Mucosa of rectum (tissue), 2 donors: ENCODE results near the gene CAMTA1.

Source experiments
- H3K27ac ChIP-seq, 2 donors: one replicate each; pipeline ENCODE4 v1.7.0; 2013; ENCODE audit warnings: inconsistent platforms in 2 of 2, low read depth in 2 of 2, low read length in 2 of 2
- H3K27me3 ChIP-seq, 2 donors: one replicate each; pipeline ENCODE4 v1.7.0; 2013; ENCODE audit warnings: low read length in 2 of 2; ENCODE audit not compliant: control insufficient read depth in 2 of 2, insufficient read depth in 2 of 2
- H3K36me3 ChIP-seq, 2 donors: one replicate each; pipeline ENCODE4 v1.7.0; 2013; ENCODE audit warnings: low read length in 2 of 2; ENCODE audit not compliant: control insufficient read depth in 2 of 2, insufficient read depth in 2 of 2
- H3K4me1 ChIP-seq, 2 donors: one replicate each; pipeline ENCODE4 v1.7.0; 2013; ENCODE audit warnings: low read length in 2 of 2, mild to moderate bottlenecking in 1 of 2; ENCODE audit not compliant: control insufficient read depth in 2 of 2, insufficient read depth in 2 of 2
- H3K4me3 ChIP-seq, 2 donors: one replicate each; pipeline ENCODE4 v1.7.0; 2013; ENCODE audit warnings: low read length in 2 of 2
- H3K9ac ChIP-seq, 2 donors: one replicate each; pipeline ENCODE4 v1.7.0; 2013; ENCODE audit warnings: low read length in 2 of 2, low read depth in 1 of 2, mild to moderate bottlenecking in 1 of 2
- H3K9me3 ChIP-seq, 2 donors: one replicate each; pipeline ENCODE4 v1.7.0; 2013; ENCODE audit warnings: low read length in 2 of 2; ENCODE audit not compliant: control insufficient read depth in 2 of 2
- donor health status: healthy.
- donor health status: Normal muscosa, but diverticular disease.

Gene CAMTA1

DNA sequence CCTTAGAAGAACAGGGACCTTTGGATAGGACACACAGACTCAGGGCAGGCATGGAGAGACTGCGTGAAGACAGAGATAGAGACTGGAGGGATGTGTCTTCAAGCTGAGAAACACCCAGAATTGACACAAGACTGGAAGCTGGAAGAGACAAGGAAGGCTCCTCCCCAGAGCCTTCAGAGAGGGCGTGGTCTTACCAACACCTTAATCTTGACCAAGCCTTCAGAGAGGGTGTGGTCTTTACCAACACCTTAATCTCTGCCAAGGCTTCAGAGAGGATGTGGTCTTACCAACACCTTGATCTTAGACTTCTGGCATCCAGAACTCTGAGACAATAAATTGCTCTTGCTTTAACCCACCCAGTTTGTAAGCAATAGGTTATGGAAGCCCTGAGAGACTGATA lies 504.4 kb downstream of the CAMTA1 start:
- Histone ChIP-seq H3K4me1 (no peaks in the 10 kb centered on the region), H3K27me3 (no peaks in the 10 kb centered on the region), H3K27ac (no peak overlapping the region), H3K36me3 (no peaks in the 10 kb centered on the region), H3K9ac (no peak overlapping the region), H3K9me3 (no peaks in the 10 kb centered on the region), H3K4me3 (no peak overlapping the region)

DNA sequence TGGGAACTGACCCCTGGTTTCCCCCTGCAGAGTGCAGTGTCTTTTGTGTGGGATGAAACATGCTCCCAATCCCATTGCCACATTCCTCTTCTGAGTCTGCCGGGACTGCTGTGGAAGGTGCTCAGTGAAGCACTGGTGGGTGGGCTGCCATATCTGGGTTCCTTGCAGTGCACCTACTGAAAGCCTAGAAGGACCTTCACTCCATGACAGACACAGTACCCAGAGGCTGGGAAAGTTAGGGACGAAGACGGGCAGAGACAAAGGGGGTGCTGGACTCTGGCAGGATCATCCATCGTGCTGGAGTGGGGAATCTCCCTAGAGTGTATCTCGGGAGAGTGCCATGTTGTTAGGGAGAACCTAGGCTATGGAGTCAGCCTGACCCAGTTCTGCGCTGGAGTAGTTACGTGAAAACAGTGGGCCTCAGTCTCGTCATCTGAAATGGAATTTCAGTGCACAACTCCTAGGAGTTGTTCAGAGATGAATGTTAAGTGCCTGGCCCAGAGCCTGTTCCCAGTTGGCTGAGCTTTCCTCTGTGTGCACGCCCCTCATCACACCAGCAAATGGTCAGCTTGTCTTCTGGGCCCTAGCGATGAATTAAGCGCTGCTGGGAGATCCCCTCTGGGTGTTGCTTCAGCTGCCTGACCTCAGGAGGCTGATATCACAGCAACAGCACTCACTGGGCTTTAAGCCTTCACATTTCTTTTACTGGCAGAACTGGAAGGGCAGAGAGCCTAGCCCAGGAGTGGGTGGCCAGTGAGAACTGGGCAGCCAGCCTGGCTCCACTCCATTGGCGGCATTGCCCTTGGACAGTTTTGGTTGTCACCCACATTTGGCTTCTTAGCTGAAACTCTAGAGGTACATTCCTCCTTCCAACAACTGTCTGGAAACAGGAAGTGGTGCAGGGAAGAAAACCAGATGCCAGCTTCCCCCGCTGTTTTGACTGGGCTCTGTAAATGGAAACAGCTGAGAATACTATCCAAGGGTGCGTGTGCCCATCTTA lies 506.0 kb downstream of the CAMTA1 start:
- no peaks in the 10 kb centered on the region for H3K4me1 ChIP-seq
- H3K9me3 ChIP-seq: no peaks in the 10 kb centered on the region
- no peaks in the 10 kb centered on the region for H3K27me3 ChIP-seq
- H3K27ac ChIP-seq: no peak overlapping the region
- H3K36me3 ChIP-seq: no peaks in the 10 kb centered on the region
- no peak overlapping the region for H3K9ac ChIP-seq
- H3K4me3 ChIP-seq: no peak overlapping the region

DNA sequence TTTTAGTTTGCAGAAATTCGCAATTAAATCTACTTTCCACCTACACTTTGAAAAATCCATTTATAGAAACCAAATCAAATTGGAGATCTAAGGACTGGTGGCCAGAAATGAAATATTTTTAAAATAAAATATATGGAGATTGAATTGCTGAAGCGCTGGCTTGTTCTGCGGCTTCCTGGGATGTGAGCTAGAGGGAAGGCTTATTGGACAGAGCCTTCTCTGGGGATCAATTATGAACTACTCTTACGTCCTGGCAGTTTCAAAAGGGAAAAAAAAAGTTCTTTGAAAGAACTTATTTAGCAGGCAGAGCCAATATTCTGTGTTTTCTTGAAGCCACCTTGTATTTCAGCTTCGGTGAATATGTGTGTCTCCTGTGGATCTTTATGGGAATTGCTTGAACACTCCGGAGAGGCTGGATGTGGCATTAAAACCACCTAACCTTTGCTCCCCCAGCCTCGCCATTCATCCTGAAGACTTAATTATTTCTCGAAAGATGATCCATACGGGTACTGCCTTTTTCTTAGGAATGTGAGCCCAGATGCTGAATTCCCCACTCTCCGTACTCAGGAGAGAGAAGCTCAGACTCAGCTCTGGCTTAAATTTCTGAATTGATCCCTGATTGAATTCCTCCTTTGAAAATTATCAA lies 506.9 kb downstream of the CAMTA1 start:
- no peaks in the 10 kb centered on the region for H3K36me3 ChIP-seq
- no peaks in the 10 kb centered on the region for H3K9me3 ChIP-seq
- no peaks in the 10 kb centered on the region for H3K27me3 ChIP-seq
- H3K9ac ChIP-seq: no peak overlapping the region
- no peak overlapping the region for H3K4me3 ChIP-seq
- no peak overlapping the region for H3K27ac ChIP-seq
- no peaks in the 10 kb centered on the region for H3K4me1 ChIP-seq

DNA sequence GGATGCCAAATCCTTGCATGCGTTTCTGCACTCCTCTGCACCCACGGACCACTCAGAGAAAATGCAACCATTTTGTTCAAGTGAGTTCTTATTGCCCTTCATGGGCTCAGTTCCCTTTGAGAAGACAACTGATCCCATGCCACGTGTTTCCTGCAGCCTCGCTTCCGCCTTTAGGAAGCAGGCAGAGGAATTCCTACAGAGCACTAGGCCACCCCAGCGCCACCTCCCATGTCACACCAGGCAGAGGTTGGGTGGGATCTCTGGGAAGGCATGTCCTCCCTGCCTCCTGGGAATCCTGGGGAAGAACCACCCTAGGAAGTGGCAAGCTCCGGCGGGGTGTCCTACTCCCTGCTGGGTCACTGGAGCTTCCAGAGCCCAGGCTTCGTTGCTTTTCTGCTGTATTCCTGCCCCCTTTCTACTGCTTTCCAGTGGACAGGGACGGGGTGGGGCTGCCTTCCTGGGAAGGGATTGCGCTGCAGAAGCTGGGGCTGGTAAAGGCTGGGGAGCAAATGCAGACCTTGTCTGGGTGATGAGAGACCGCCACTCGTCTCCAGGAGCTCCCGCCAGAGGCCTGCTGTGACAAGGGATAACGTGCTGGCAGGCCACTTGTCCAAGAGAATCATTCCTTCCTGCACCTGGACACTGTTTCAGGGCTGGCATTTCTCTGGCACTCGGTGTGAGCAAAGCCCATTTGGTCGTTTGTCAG lies 507.6 kb downstream of the CAMTA1 start:
- no peaks in the 10 kb centered on the region for H3K4me1 ChIP-seq
- no peaks in the 10 kb centered on the region for H3K9me3 ChIP-seq
- H3K27ac ChIP-seq: no peak overlapping the region
- H3K4me3 ChIP-seq: no peak overlapping the region
- no peaks in the 10 kb centered on the region for H3K36me3 ChIP-seq
- no peak overlapping the region for H3K9ac ChIP-seq
- H3K27me3 ChIP-seq: no peaks in the 10 kb centered on the region

DNA sequence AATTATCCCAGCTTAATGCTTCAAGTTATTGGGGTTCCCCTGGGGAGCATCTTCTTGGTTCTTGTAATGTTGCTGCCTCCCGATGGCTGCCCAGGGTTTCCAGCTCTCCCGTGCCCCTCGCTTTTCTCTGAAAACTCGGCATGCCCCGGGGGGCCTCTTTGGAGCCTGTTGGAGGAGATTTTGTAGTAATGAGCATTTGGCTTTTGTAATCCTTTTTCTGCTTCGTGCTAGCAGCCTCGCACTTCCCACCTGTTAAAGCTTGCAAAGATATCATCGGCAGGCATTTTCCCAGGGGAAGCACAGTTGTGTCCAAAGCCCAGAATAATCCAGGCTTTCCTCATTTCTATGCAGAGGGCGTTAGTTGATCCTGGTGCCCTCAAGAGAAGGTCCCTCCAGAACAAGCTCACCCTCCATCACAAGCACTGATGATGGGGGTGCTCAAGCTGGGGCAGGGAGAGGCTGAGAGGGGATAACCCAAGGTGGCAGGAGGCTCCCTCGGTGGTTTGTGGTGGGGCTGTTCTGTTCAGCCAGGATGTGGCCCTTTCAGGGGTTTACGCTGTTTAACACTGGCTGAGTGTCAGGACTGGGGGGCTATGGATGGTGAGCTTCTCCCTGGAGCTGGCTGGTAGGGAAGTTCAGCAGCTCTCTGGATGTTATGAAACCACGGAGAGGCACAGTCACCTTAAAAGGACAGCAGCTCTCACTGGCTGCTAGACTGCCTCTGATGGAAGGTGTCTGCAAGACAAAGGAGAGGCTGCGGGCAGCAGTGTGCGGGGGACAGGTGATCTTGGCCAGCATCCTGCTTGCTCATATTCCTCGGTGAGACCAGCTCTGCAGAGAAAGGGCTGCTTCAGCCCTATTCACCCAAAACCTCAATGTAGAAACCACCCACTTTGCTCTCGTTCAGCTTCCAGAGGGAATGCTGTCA lies 508.7 kb downstream of the CAMTA1 start:
- H3K9me3 ChIP-seq: no peaks in the 10 kb centered on the region
- no peaks in the 10 kb centered on the region for H3K27me3 ChIP-seq
- no peak overlapping the region for H3K27ac ChIP-seq
- H3K36me3 ChIP-seq: no peaks in the 10 kb centered on the region
- H3K4me1 ChIP-seq: no peaks in the 10 kb centered on the region
- H3K9ac ChIP-seq: no peak overlapping the region
- no peak overlapping the region for H3K4me3 ChIP-seq

DNA sequence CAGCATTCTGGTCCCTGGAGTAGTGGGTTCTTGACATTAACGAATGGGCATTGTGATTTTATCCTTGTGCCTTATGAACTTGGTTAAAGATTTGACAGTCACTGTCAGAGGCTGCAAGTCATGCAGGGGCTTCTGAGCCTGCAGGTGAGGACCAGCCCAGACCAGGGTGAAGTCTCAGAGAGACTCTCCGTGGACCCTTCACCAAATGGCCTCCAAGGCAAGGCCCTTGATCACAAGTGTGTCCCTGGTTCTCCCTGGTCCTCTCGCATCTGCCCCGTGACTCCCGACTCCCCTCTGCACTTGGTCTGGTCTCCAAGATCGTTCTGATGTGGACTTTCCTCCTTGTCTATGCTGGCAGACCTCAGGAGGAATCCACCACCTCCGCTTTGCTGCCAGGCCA lies 509.4 kb downstream of the CAMTA1 start:
- no peak overlapping the region for H3K4me3 ChIP-seq
- no peaks in the 10 kb centered on the region for H3K27me3 ChIP-seq
- H3K27ac ChIP-seq: no peak overlapping the region
- no peaks in the 10 kb centered on the region for H3K9me3 ChIP-seq
- H3K4me1 ChIP-seq: peaks cover 0 to 3% of the 10 kb centered on the region in 2 donors
- H3K9ac ChIP-seq: no peak overlapping the region
- H3K36me3 ChIP-seq: no peaks in the 10 kb centered on the region

DNA sequence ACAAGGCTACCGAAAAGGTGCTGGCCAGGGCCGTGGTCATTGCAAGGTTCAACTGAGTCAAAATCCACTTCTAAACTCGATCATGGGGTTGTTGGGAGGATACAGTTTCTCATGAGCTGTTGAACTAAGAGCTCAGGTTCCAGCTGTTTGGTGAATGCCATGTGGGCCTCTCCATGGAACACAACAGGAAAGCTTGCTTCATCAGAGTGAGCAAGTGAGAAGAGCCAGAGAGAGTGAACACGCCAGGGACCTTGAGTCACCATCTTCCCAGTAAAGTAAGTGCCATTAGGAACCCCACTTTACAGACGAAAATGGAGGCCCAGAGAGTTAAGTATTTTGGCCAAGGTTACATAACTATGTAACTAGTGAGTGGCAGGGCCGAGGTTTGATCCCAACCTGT lies 510.7 kb downstream of the CAMTA1 start:
- H3K27ac ChIP-seq: no peak overlapping the region
- no peaks in the 10 kb centered on the region for H3K27me3 ChIP-seq
- no peaks in the 10 kb centered on the region for H3K9me3 ChIP-seq
- H3K4me3 ChIP-seq: no peak overlapping the region
- H3K9ac ChIP-seq: no peak overlapping the region
- H3K4me1 ChIP-seq: peaks cover 4 to 10% of the 10 kb centered on the region in 2 donors
- no peaks in the 10 kb centered on the region for H3K36me3 ChIP-seq

DNA sequence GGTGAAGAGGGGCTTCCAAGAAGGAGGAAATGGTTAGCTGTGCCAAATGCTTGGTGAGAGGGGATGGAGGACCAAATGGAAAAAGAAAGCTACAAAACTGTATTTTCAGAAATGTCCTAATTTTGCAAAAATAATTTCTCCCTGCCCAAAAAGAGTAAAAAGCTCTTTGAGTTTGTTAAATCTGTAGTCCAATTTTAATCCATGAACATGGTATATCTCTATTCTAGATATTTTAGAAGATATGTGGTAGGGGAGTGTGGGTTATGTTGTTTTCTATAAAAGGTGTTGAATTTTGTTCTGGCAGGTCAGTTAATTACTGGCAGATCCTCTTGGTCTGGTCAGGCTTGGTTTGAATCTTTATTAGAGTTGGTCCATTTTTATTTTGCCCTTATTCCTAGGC lies 511.7 kb downstream of the CAMTA1 start:
- Histone ChIP-seq H3K27ac (no peak overlapping the region), H3K9ac (no peak overlapping the region), H3K4me3 (no peak overlapping the region), H3K27me3 (no peaks in the 10 kb centered on the region), H3K4me1 (peaks cover 7 to 17% of the 10 kb centered on the region in 2 donors), H3K36me3 (no peaks in the 10 kb centered on the region), H3K9me3 (no peaks in the 10 kb centered on the region)

DNA sequence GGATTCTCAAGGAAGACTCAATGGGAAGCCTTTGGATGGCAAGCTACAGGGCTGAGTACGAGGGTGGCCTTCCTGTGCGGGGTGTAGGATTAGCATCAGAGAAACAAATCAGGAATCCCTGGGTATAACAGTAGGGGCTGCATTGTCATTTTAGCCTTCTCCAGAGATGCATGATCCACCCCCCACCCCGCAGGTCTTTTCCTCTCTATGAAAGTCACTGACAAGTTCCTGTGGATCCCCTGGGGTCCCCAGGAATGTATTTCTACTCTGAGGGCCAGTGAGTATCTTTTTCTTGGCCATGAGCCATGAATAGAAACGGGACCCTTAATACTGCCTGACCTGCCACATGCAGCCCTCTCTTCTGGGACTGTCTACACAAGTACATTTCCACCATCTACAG lies 512.9 kb downstream of the CAMTA1 start:
- H3K9me3 ChIP-seq: no peaks in the 10 kb centered on the region
- peak overlapping the region in 1 of 2 donors; percentile 69 for H3K27ac ChIP-seq
- no peaks in the 10 kb centered on the region for H3K36me3 ChIP-seq
- H3K27me3 ChIP-seq: no peaks in the 10 kb centered on the region
- no peak overlapping the region for H3K9ac ChIP-seq
- H3K4me1 ChIP-seq: peaks cover 7 to 17% of the 10 kb centered on the region in 2 donors
- H3K4me3 ChIP-seq: no peak overlapping the region
